Muscle of arm (tissue), 12 donors: ENCODE data around the gene SH3PXD2A. TPM values are rescaled to one million over a fixed set of nuclear protein-coding genes. Genes with fewer than 3 reads are reported as not detected.
"Not testable (repeated sequence)": the region's sequence is repeated elsewhere in the genome, so short reads cannot be mapped to it uniquely, and the experiment has no call there.

Experiments
- DNase-seq: peaks from one replicate; pipeline ENCODE4 v3.0.0-alpha.2; 2013
- polyA plus RNA-seq, 12 donors: library from polyadenylated mRNA; unstranded; fragments of 120-200 nt; gene quantifications; one replicate each; pipeline ENCODE4 v1.2.1, GENCODE V29; 2013; ENCODE audit not compliant: insufficient read length in 12 of 12

Gene SH3PXD2A
- polyA plus RNA-seq, 12 donors: 67.6 to 154 (median 81.6) TPM

- DNase-seq: no peak
Observed at GRCh38 chr10:103648636-103649532, 206.5 kb downstream of the SH3PXD2A start.

GRCh38 chr10:103648251-103648635 lies 207.1 kb downstream of the SH3PXD2A start:
- peak; percentile 53 for DNase-seq

- DNase-seq: no peak
Observed at GRCh38 chr10:103646304-103646703, 209.1 kb downstream of the SH3PXD2A start.

GRCh38 chr10:103645141-103646054 lies 210.0 kb downstream of the SH3PXD2A start:
- no peak for DNase-seq

GRCh38 chr10:103643381-103643780 lies 212.0 kb downstream of the SH3PXD2A start:
- no peak for DNase-seq

- no peak for DNase-seq
Observed at GRCh38 chr10:103641326-103641725, 214.1 kb downstream of the SH3PXD2A start.

GRCh38 chr10:103640436-103641181 lies 214.8 kb downstream of the SH3PXD2A start:
- DNase-seq: no peak

- no peak for DNase-seq
Observed at GRCh38 chr10:103638948-103639347, 216.4 kb downstream of the SH3PXD2A start.

- peak; percentile 87 for DNase-seq
Observed at GRCh38 chr10:103637927-103638557, 217.3 kb downstream of the SH3PXD2A start.

GRCh38 chr10:103637011-103637410 lies 218.4 kb downstream of the SH3PXD2A start:
- no peak for DNase-seq

- no peak for DNase-seq
Observed at GRCh38 chr10:103636492-103636891, 218.9 kb downstream of the SH3PXD2A start.

GRCh38 chr10:103635580-103635979 lies 219.8 kb downstream of the SH3PXD2A start:
- no peak for DNase-seq

- no peak for DNase-seq
Observed at GRCh38 chr10:103633846-103634245, 221.5 kb downstream of the SH3PXD2A start.

GRCh38 chr10:103632871-103633270 lies 222.5 kb downstream of the SH3PXD2A start:
- DNase-seq: not testable (repeated sequence)

GRCh38 chr10:103632247-103632642 lies 223.1 kb downstream of the SH3PXD2A start:
- DNase-seq: no peak

GRCh38 chr10:103630156-103630555 lies 225.2 kb downstream of the SH3PXD2A start:
- DNase-seq: no peak

GRCh38 chr10:103629581-103629980 lies 225.8 kb downstream of the SH3PXD2A start:
- DNase-seq: no peak

- no peak for DNase-seq
Observed at GRCh38 chr10:103627893-103628292, 227.5 kb downstream of the SH3PXD2A start.

- DNase-seq: no peak
Observed at GRCh38 chr10:103627111-103627892, 228.1 kb downstream of the SH3PXD2A start.

- DNase-seq: no peak
Observed at GRCh38 chr10:103626178-103626577, 229.2 kb downstream of the SH3PXD2A start.
